NOMO-1 treated with DMSO at 0.1 percent for 48 hours (cell line): ENCODE measurements around the gene ZBTB7B.
"Not testable (repeated sequence)": the region's sequence is repeated elsewhere in the genome, so short reads cannot be mapped to it uniquely, and the experiment has no call there.

Source experiments
- DNase-seq: peaks from one replicate; lab custom pipeline; 2025; ENCODE audit not compliant: unreplicated experiment; lab: John Stamatoyannopoulos, UW

ZBTB7B gene

DNA sequence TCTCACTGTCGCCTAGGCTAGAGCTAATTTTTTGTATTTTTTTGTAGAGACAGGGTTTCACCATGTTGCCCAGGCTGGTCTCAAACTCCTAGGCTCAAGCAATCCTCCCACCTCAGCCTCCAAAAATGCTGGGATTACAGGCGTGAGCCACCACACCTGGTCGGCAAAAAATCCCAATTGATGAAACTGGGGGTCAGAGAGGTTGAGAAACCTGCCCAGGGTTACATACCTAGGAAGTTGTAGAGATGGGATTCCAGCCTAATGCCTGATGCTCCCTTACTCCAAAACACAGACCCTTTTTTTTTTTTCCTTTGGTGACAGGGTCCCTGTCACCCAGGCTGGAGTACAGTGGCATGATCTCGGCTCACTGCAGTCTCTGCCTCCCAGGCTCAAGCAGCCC, 15.9 kb upstream of the ZBTB7B start:
- DNase-seq, result not testable (repeated sequence)

DNA sequence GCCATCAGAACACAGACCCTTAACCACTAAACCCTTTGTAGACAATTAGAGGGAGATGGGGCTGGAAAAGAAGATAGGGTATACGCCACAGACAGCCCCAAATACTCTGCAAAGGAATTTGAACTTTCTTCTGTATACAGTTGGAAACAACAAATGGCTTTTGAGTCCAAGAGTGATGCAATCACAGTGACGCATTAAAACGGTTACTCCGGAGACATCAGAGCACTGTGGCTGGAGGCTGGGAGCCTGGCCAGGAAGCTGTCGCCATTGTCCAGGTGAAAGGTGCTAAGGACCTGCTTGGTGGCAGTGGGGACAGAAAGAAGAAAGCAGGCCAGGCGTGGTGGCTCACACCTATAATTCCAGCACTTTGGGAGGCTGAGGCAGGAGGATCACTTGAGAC, 15.3 kb upstream of the ZBTB7B start:
- no peak for DNase-seq

DNA sequence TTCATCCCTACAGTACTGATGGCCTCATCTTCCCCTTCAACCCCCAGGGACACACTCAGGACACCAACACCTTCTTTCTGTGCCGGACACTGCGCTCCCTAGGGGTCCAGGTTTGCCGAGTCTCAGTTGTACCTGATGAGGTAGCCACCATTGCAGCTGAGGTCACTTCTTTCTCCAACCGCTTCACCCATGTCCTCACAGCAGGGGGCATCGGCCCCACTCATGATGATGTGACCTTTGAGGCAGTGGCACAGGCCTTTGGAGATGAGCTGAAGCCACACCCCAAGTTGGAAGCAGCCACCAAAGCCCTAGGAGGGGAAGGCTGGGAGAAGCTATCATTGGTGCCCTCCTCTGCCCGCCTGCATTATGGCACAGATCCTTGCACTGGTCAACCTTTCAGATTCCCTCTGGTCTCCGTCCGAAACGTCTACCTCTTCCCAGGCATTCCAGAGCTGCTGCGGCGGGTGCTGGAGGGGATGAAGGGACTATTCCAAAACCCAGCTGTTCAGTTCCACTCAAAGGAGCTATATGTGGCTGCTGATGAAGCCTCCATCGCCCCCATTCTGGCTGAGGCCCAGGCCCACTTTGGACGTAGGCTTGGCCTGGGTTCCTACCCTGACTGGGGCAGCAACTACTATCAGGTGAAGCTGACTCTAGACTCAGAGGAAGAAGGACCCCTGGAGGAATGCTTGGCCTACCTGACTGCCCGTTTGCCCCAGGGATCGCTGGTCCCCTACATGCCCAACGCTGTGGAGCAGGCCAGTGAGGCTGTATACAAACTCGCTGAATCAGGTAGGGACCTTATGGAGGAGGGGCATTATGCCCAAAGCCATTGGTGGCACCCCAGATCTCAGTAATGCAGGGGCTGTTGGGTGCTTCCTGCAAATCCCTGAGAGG, 14.3 kb upstream of the ZBTB7B start:
- DNase-seq, result no peak

DNA sequence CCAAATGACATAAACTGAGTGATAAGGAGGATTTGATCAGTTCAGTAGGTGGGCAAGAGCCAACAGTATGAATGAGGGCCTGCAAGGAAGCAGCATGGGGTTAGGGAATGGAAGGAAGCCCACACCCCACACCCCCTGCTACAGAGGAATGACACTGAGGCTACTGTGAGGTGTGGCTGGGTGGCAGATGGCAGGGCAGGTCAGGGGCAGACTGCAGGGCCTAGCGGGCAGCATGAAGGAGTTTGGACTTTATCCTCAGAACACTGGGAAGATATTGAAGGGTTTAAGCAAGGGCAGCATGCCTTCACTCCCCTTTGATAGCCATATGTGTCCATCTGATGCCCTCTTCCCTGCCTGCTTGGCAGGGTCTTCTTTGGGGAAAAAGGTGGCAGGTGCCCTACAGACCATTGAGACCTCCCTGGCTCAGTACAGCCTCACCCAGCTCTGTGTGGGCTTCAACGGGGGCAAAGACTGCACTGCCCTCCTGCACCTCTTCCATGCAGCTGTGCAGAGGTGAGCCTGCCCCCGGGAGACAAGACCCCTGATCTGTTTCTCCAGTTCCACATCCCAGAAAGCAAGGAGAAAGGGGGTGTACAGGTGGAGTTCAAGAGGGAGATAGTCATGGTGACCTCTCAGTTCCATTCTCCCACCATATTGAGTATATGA, 13.3 kb upstream of the ZBTB7B start:
- DNase-seq, result no peak

DNA sequence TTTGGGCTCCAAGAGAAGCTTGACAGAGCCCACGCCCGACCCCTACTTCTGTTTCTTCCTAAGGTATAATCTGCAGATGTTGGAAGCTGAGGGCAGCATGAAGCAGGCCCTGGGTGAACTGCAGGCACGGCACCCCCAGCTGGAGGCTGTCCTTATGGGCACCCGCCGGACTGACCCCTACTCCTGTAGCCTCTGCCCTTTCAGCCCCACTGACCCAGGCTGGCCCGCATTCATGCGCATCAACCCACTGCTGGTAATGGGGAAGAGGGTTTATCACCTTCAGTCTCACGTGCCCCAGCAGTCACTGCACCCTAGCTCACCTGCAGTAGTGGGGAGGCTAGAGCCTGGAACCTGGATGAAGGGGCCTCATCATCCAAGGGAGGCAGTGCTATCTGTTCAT, 12.3 kb upstream of the ZBTB7B start:
- no peak for DNase-seq

DNA sequence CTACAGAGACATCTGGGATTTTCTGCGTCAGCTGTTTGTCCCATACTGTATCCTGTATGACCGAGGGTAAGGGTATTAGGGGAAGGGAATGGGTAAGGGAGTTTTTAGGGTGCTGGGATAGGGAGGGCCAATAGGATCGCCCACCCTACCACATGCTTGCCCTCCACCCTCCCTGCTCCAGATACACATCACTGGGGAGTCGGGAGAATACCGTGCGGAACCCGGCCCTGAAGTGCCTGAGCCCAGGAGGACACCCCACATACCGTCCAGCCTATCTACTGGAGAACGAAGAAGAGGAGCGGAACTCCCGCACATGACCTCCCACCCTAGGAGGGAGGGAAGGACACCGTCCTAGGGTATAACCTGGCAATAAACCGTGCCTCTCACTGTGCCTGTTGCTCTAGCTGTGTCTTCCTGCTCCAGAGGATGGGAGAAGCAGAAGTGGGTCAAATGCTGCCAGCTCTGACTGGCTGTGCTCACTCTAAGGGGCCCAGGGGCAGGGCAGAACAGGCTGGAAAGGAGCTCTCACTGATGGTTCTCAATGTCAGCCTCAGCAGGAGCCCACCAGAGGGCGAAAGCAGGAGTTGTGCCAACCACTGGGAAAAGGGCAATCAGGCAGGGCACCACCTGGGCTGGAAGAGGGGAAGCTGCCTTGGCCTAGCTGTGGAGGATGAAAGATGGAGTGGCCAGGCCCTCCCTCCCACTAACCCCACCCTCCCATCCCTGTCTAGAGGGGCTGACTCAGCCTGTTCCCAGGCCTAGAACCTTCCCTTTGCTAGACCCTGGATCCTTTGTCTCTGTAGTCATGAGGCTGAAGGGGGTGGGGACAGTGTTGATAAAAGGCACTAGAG, 9.7 kb upstream of the ZBTB7B start:
- no peak for DNase-seq

DNA sequence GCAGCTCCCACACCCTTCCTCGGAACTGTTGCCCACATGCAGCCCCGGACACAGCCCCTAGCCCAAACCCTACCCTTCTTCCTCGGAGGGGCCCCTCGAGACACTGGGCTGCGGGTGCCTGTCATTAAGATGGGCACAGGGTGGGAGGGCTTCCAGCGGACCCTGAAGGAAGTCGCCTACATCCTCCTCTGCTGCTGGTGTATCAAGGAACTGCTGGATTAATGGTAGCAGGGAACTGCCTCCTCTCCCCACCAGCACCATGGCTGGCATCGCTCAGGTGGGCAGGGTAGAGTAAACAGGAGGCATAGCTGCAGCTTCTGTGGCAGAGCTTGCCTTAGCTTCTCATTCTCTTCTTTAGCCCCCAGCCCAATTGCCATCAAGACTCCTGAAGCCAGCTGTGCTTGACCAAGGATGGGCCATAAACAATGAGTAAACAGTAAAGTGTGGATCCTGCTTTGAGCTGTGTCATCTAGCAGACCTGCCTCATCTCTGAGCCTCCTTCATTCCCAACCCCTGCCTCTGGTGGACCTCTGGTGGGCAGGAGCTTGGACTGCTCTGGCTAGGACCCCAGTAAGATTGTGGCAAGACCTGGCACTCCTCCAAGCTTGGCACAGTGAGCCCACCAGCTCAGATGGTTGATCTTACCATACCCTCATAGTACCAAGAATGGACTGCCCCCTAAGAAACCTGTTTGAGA, 8.9 kb upstream of the ZBTB7B start, which contains the start of gene LENEP:
Gene LENEP (plus strand): TSS at position 15 of the 697 bp plus-strand sequence. CDS start 22 bp downstream, at position 37.
- DNase-seq, result no peak

DNA sequence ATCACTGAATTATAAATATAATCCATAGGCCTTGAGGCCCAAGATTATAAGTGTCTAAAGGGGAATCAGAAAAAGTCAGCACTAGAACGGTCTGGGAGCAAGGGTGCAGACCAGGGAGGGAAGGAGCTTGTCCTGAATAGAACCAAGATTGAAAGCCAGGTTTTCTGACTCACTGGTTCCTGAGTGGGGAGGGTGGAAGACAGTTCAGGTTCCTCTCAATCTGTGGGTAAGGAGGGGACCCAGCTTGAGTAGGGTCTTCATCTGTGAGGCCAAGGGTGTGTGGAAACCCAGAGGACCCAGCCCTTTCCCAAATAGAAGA, 8.4 kb upstream of the ZBTB7B start:
- no peak for DNase-seq

DNA sequence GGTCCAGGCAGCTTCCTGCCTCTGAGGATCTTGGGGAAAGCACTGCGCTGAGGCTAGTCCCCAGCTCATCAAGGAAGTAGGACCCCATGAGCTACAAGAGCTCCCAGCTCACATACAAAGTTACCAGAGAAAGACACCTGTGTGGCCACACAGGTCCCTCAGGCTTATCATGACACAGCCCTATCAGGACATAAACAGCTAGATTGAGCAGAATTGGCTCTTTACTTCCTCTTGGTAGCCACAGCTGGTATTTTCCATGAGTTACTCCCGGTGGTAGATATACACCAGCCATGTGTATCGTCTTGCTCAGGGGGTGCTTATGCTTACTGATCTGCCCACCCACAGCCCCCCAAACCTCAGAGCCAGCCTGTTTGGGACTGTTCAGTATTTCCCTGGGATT, 8.0 kb upstream of the ZBTB7B start:
- DNase-seq, result no peak

DNA sequence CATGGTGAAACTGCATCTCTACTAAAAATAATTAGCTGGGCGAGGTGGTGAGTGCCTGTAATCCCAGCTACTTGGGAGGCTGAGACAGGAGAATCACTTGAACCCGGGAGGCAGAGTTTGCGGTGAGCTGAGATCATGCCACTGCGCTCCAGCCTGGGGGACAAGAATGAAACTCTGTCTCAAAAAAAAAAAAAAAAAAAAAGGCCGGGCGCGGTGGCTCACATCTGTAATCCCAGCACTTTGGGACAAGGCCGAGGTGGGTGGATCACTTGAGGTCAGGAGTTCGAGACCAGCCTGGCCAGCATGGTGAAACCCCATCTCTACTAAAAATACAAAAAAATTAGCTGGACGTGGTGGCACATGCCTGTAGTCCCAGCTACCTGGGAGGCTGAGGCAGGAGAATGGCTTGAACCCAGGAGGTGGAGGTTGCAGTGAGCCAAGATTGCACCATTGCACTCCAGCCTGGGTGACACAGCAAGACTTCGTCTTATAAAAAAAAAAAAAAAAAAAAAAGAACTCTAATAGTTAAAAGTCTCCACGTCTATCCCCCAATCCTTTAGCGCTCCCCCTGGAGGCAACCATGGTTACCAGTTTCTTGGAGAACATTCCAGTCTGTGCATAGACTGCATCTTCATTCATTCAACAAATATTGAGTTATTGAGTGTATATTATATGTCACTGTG, 7.2 kb upstream of the ZBTB7B start:
- peak; percentile 15 for DNase-seq

DNA sequence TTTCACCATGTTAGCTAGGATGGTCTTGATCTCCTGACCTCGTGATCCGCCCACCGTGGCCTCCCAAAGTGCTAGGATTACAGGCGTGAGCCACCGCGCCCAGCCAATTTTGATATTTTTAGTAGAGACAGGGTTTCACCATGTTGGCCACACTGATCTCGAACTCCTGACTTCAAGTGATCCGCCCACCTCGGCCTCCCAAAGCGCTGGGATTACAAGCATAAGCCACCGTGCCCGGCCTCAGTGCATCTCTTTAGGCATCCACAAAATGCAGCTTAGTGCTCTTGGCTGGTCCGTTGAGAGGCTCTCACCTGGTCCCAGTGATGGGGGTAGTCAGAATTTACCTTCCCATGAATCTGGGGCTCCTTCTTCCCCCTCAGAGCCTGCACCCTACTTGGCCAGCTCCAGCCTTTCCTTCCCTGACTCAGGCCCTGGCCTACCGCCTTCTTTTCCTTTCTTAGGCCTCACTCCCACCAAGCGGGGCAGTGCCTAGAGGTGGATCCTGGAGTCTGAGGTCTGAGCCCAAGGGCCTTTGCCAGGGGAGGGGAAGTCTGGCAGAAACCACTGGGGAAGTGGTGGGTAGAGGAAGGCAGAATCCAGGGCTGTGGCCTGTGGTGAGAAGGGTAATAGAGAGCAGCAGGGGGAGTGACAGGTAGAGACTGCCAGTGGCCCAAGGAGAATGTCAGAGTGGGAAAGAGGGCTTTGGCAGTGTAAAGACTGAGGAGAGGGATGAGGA, 5.5 kb upstream of the ZBTB7B start:
- DNase-seq, result peak; percentile 45

DNA sequence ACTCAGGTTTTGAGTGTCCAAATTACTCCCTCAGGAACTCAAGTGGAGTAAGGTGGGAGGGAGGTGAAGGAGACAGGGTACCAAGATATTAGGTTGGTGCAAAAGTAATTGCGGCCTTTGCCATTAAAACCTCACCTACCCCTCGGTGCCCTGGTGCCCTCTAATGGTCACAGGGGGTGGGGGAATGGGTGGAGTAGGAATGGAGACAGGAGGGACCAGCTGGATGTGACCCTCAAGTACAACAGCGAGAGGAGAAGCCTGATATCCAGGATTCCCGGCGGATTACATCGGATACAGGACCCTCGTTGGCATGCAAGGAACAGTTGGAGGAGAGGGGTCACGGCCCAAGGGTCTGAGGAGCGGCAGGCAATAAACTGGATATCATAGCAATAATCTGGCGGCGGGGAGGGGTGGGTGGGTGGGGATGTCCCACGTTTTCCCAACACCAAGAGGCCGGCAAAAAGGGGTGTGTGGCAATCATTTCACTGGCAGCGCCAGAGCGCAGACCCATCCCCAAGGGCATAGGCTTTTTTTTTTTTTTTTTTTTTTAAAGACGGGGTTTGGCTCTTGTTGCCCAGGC, 4.3 kb upstream of the ZBTB7B start:
- DNase-seq, result no peak

DNA sequence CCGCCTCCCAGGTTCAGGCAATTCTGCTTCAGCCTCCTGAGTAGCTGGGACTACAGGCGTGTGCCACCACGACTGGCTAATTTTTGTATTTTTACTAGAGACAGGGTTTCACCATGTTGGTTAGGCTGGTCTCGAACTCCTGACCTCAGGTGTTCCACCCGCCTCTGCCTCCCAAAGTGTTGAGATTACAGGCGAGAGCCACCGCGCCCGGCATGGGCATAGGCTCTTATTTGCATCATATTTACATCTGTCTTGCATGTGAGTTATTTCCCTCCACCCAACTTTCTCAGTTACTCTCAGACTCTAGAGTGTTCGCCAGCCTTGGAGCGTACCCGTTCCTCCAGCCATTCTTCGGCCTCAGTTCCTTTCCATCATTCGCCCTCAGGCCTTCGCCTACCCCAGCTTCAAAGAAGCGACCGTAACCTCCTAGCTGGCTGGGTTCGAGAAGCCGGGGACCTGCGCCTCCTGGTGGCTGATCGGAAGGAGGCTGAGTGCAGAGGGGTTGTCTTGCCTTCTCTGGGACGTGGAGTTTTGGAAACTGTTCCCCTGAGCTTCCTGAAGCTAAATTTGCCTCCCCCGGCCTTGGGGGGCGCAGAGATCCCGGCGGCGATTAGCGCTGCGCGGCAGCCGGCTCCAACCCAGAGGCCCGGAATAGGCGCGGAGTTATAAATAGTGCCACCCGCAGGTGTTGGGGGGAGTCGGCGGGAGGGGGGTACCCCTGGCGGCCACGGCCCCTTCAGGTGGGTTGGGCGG, 3.6 kb upstream of the ZBTB7B start:
- peak; percentile 71 for DNase-seq

DNA sequence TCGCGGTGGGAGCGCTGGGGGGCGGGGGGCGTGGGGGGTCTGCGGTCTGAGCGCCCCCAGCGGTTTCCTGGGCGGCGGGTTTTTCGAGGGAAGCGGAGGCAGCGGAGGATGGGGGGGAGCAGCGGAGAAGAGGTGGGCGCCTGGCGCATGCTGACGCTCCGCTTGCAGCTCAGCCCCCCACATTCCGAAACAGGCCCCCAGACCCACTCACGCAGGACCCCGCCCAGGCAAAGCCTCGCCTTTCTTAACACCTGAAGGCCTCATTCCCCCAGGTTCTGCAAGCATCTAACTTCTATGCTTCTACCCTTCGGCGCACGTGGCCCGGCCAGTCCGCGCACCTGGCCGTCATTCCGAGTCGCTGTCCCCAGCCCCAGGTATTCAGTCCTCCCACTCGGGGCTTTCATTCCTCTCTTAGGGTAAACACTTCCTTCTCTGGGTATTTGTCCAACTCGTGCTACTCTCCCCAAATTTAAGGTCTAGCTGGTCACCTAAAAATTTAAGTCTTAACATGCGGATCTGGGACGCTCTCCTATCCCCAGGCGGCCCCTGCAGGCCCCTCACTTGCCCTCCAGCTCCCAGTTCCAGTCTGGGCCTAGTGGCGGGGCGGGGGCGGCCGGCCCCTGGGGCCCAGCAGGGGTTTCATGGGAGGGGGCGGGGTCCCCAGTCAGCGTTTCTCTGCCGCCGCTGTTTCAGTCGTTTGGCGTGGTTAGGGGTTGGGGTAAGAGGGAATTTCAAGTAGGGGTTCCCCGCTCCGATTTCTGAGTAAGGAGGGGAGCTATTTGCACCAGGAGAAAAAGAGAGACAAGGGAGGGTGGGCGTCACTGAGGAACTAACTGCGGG, 2.8 kb upstream of the ZBTB7B start:
- DNase-seq, result peak; percentile 26

DNA sequence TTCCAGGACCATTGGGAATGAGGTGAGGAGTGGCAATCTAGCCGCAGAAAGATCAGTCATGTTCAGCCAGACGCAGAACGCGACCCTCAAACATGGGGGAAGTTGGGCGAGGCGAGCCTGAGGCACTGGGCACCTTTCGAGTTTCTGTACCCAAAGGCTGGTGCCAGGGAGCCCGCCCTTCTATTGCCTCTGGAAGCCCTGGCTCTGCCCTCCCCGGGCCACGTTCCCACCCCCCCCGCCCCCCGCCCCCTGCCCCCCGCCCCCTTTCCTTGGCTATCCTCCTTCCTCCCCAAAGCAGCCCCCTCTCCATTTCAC, 2.2 kb upstream of the ZBTB7B start:
- DNase-seq, result no peak

DNA sequence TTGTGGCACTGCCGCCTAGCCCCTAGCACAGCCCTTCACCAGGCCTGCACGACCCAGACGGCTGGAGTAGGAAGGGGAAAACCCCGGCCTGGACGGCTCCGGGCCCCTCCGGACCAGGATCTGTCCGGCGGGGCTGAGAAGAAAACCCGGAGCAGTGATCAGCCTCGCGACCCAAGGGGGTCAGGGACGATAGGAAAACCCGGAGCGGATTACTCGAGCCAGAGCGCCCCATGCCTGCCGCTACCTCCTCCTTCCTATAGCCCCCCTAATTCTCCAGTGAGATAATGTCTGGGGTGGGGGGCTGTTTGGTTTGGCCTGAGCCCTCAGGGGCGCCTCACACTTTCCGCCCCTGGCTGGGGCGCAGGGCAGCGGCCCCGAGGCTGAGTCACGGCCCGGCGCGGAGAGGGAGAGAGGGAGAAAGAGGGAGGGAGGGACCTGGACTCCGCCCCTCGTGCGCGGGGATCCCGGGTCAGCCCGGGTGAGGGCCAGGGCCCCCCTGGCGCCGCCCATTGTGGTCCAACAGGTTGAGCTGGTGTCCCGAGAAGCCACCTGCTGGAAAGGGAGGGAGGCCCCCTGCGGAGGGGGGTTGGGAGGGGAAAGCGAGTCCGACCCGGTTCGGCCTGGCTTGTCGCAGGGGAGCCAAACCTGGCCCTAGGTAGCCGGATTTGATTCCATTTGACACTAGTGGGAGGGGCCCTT, 1.7 kb upstream of the ZBTB7B start:
- DNase-seq, result peak; percentile 87

DNA sequence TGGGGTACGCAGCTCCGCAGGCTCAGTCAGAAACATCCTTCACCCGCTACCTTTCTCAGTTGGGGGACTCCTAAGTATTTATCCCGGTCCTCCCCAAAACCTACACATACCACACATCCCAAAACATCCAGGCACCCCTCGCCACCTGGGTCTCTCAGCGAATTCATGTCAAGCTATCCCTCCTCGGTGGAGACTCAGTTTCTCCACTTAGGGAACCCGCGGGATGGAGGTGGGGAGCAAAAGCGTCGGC, 1.3 kb upstream of the ZBTB7B start:
- DNase-seq, result no peak
